SK-N-SH (cell line): ENCODE measurements around the gene CATSPER3. TPM values are rescaled to one million over a fixed set of nuclear protein-coding genes. Genes with fewer than 3 reads are reported as not detected.

Source experiments
- CTCF ChIA-PET: fragments of 300-600, 350-600 bp; formaldehyde crosslinking; extraction: SDS; loops from one replicate; lab custom pipeline; 2021; lab: Yijun Ruan, JAX
- POLR2A ChIA-PET: fragments of 350-600 bp; sonication (Branson Sonifier 250); formaldehyde crosslinking; extraction: SDS; loops from one replicate; lab custom pipeline; 2020; ENCODE audit warnings: antibody characterized with exemption, inconsistent platforms; lab: Yijun Ruan, JAX
- DNase-seq: peaks from one replicate; pipeline ENCODE4 v3.0.0; 2012
- H2AFZ ChIP-seq: fragments of 200-600 bp; sonication (generic); 2 replicates; pipeline ENCODE4 v1.8.1; 2016; ENCODE audit warnings: antibody characterized with exemption, mild to moderate bottlenecking, low read depth
- H3F3A ChIP-seq: fragments of 200-600 bp; sonication (generic); replicated peaks from 2 replicates; pipeline ENCODE3; 2016; ENCODE audit warnings: antibody characterized with exemption, mild to moderate bottlenecking; ENCODE audit not compliant: insufficient read depth
- H3K27ac ChIP-seq, 2 experiments: fragments of 200-500 bp in 1 of 2; fragments of 200-600 bp in 1 of 2; sonication (Bioruptor generic) in 1 of 2; sonication (generic), shearing (Covaris generic) in 1 of 2; 2 replicates each; pipeline versions ENCODE4 v1.5.1 to v1.6.1; 2014 to 2016; ENCODE audit warnings: low read depth in 2 of 2, inconsistent platforms in 1 of 2, low read length in 1 of 2, mild to moderate bottlenecking in 1 of 2, mixed read lengths in 1 of 2
- H3K27me3 ChIP-seq: fragments of 200-600 bp; sonication (generic), shearing (Covaris generic); 2 replicates; pipeline ENCODE4 v1.6.1; 2016; ENCODE audit warnings: mixed run types; ENCODE audit not compliant: insufficient read depth
- H3K36me3 ChIP-seq, 2 experiments: fragments of 200-500 bp in 1 of 2; fragments of 200-600 bp in 1 of 2; sonication (Bioruptor generic) in 1 of 2; sonication (generic) in 1 of 2; replicated peaks in 1 of 2; 2 replicates each; pipeline versions ENCODE3 to v1.5.1; 2014 to 2016; ENCODE audit warnings: low read length in 1 of 2, mild to moderate bottlenecking in 1 of 2; ENCODE audit not compliant: insufficient read depth in 2 of 2, control insufficient read depth in 1 of 2
- H3K4me1 ChIP-seq, 2 experiments: fragments of 200-500 bp in 1 of 2; fragments of 200-600 bp in 1 of 2; sonication (Bioruptor generic) in 1 of 2; sonication (generic), shearing (Covaris generic) in 1 of 2; 2 replicates each; pipeline versions ENCODE4 v1.5.1 to v1.6.1; 2014 to 2016; ENCODE audit warnings: low read depth in 1 of 2, low read length in 1 of 2, mixed run types in 1 of 2; ENCODE audit not compliant: insufficient read depth in 2 of 2, control insufficient read depth in 1 of 2
- H3K4me2 ChIP-seq: fragments of 200-600 bp; sonication (generic), shearing (Covaris generic); 2 replicates; pipeline ENCODE4 v1.6.1; 2017; ENCODE audit warnings: mixed run types
- H3K4me3 ChIP-seq, 2 experiments: fragments of 200-500 bp in 1 of 2; fragments of 200-600 bp in 1 of 2; sonication (Bioruptor generic) in 1 of 2; sonication (generic), shearing (Covaris generic) in 1 of 2; 2 replicates each; pipeline versions ENCODE4 v1.5.1 to v1.8.1; 2014 to 2016; ENCODE audit warnings: low read depth in 2 of 2, inconsistent platforms in 1 of 2, low read length in 1 of 2, mild to moderate bottlenecking in 1 of 2, mixed read lengths in 1 of 2, moderate library complexity in 1 of 2
- H3K79me2 ChIP-seq: fragments of 200-600 bp; sonication (generic); 2 replicates; pipeline ENCODE4 v1.8.1; 2017; ENCODE audit warnings: mild to moderate bottlenecking; ENCODE audit not compliant: insufficient read depth
- H3K9ac ChIP-seq: fragments of 200-600 bp; sonication (generic); 2 replicates; pipeline ENCODE4 v1.6.1; 2017; ENCODE audit warnings: mixed run types
- H3K9me2 ChIP-seq: fragments of 200-600 bp; sonication (generic); 2 replicates; pipeline ENCODE4 v1.6.1; 2017; ENCODE audit warnings: mixed run types
- H3K9me3 ChIP-seq: fragments of 200-600 bp; sonication (generic); 2 replicates; pipeline ENCODE4 v1.6.1; 2017; ENCODE audit warnings: mixed run types, mild to moderate bottlenecking, moderate library complexity
- H4K20me1 ChIP-seq: fragments of 200-600 bp; sonication (generic); 2 replicates; pipeline ENCODE4 v1.6.1; 2017; ENCODE audit warnings: mild to moderate bottlenecking, mixed run types; ENCODE audit not compliant: insufficient read depth
- CHD2 ChIP-seq: fragments of 150-350 bp; IDR thresholded peaks from 2 replicates; pipeline ENCODE4 v1.6.1; 2018; ENCODE audit warnings: low read length; ENCODE audit not compliant: partially characterized antibody
- CTCF ChIP-seq: fragments of 200-600 bp; sonication (generic); IDR thresholded peaks from 2 replicates; pipeline ENCODE4 v1.6.1; 2017; ENCODE audit warnings: antibody characterized with exemption, mild to moderate bottlenecking, moderate library complexity
- EP300 ChIP-seq, 2 experiments: IDR thresholded peaks; 2 replicates each; pipeline versions ENCODE4 v1.4.0 to v1.6.1; 2012; ENCODE audit warnings: borderline replicate concordance in 1 of 2, low read depth in 1 of 2, low read length in 1 of 2
- FOXJ3 ChIP-seq: sonication (generic); formaldehyde crosslinking; IDR thresholded peaks from 2 replicates; pipeline ENCODE4 v1.5.1; 2020; ENCODE audit warnings: mild to moderate bottlenecking, missing genetic modification reagents
- FOXM1 ChIP-seq: IDR thresholded peaks from 2 replicates; pipeline ENCODE4 v1.4.0; 2012; ENCODE audit warnings: low read depth, mild to moderate bottlenecking
- GATA2 ChIP-seq: sonication (generic); formaldehyde crosslinking; IDR thresholded peaks from 2 replicates; pipeline ENCODE4 v1.5.0; 2020; ENCODE audit warnings: mild to moderate bottlenecking, missing genetic modification reagents
- JUND ChIP-seq: IDR thresholded peaks from 2 replicates; pipeline ENCODE4 v1.4.0; 2012
- MEF2A ChIP-seq: IDR thresholded peaks from 2 replicates; pipeline ENCODE4 v1.4.0; 2012; ENCODE audit warnings: low read depth, borderline replicate concordance
- NFIC ChIP-seq: IDR thresholded peaks from 2 replicates; pipeline ENCODE4 v1.4.0; 2012; ENCODE audit warnings: borderline replicate concordance
- RCOR1 ChIP-seq: fragments of 150-350 bp; IDR thresholded peaks from 2 replicates; pipeline ENCODE4 v1.6.1; 2017; ENCODE audit warnings: antibody characterized with exemption, low read length
- RFX5 ChIP-seq: IDR thresholded peaks from 2 replicates; pipeline ENCODE4 v1.6.1; 2012; ENCODE audit warnings: mild to moderate bottlenecking, improper control_type of control experiment, low read length
- RXRA ChIP-seq: IDR thresholded peaks from 2 replicates; pipeline ENCODE4 v1.4.0; 2012; ENCODE audit warnings: low read depth, mild to moderate bottlenecking, borderline replicate concordance
- SMC3 ChIP-seq: IDR thresholded peaks from 2 replicates; pipeline ENCODE4 v1.6.1; 2012; ENCODE audit warnings: low read depth, low read length, improper control_type of control experiment
- WGBS: methylation state at CpG from one replicate; pipeline ENCODE4 v1.1.6; 2017; ENCODE audit warnings: low lambda C conversion rate; 5-methylcytosine and 5-hydroxymethylcytosine counted together
- polyA plus RNA-seq, 3 experiments: library from polyadenylated mRNA; depleted of rRNA; stranded (reverse); fragments of >200 nt; gene quantifications; 2 replicates each; pipeline ENCODE4 v1.2.3, GENCODE V29; 2012
- TF ChIP-seq, protein P1 (sequence below): IDR thresholded peaks from 2 replicates; pipeline ENCODE4 v1.4.0; 2012; ENCODE audit warnings: low read depth, borderline replicate concordance
- TF ChIP-seq, protein P2 (sequence below): fragments of 150-350 bp; IDR thresholded peaks from 2 replicates; pipeline ENCODE4 v1.6.1; 2016; ENCODE audit warnings: mild to moderate bottlenecking, low read depth, low read length

The CATSPER3 gene
- polyA plus RNA-seq, 1 of the 3 experiments (the other 2 are of a cell fraction) = 0.26 TPM

GRCh38 chr5:135024956-135025729, 57.4 kb downstream of the CATSPER3 start (continued):
- TF ChIP-seq MEF2A = no peak
- TF ChIP-seq CTCF = no peak
- TF ChIP-seq RFX5 = no peak
- no peak for TF ChIP-seq SMC3
- no peak for TF ChIP-seq RCOR1
- TF ChIP-seq, all 33 proteins: peak for 0

DNA sequence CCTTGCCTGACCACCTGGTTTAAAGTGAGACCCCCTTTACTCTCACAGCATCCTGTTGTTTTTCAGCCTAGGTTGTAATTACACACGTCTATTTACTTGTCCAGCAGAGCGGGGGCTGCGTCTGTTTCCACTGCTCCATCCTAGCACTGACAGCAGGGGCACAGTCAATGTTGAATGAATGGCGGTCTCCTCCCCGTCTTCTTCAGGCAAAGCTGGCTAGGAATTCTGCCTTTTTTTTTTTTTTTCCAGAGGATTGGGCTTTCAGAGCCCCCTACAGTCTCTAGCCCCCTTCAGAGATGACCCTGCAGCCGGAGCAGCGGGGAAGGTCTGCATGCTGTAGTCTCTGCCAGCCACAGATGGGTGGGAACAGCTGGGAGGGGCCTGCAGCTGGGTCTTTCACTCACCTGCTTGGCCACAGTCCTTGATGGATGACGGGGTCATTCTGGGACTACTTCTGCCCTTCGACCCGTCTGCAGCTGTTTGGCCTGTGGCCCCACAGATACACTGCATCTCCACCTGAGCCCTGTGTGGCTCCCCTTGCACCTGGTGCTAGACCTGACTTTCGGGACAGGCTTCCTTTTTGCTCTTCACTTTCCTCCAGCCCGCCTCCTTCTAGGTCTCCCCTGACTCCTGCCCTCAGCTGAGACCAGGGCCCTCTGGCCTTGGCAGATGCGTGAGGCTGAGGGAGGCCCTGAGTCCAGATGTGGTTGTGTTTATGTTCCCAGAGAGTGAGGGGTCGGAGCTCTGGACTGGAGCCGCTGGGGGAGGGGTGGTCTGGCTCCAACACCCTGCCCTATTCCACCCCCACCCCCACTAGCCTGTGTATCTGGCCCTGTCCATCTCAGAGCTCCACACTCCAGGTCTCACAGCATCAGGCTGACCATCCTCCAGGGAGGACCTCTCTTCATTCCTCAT, 58.3 kb downstream of the CATSPER3 start:
- TF ChIP-seq NFIC (no peak), EP300 (IDR thresholded peaks at IDR 0.05; ENCODE audit: borderline replicate concordance in 1 of 2, low read depth in 1 of 2, low read length in 1 of 2) (no peak), RXRA (no peak), CHD2 (no peak), FOXJ3 (CRISPR knock-in tag) (no peak), JUND (no peak), FOXM1 (no peak), GATA2 (CRISPR knock-in tag) (no peak)
- TF ChIP-seq, protein P1, sequence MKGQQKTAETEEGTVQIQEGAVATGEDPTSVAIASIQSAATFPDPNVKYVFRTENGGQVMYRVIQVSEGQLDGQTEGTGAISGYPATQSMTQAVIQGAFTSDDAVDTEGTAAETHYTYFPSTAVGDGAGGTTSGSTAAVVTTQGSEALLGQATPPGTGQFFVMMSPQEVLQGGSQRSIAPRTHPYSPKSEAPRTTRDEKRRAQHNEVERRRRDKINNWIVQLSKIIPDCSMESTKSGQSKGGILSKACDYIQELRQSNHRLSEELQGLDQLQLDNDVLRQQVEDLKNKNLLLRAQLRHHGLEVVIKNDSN = no peak
- TF ChIP-seq, protein P2, sequence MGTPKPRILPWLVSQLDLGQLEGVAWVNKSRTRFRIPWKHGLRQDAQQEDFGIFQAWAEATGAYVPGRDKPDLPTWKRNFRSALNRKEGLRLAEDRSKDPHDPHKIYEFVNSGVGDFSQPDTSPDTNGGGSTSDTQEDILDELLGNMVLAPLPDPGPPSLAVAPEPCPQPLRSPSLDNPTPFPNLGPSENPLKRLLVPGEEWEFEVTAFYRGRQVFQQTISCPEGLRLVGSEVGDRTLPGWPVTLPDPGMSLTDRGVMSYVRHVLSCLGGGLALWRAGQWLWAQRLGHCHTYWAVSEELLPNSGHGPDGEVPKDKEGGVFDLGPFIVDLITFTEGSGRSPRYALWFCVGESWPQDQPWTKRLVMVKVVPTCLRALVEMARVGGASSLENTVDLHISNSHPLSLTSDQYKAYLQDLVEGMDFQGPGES = no peak
- H2AFZ ChIP-seq = no peak overlapping the region
- H4K20me1 ChIP-seq = no peaks in the 10 kb centered on the region
- WGBS = 82% methylated on average over 15 of the region's 15 CpGs
- no peak for DNase-seq
- no peaks in the 10 kb centered on the region for H3K79me2 ChIP-seq
- H3K27ac ChIP-seq = no peak overlapping the region
- H3K4me1 ChIP-seq = peaks cover 0 to 1% of the 10 kb centered on the region in 2 experiments; a peak in 1 of 4 replicates
- no peaks in the 10 kb centered on the region for H3K36me3 ChIP-seq
- no peak overlapping the region for H3K4me3 ChIP-seq
- H3K9me3 ChIP-seq = no peaks in the 10 kb centered on the region
- H3K9me2 ChIP-seq = no peaks in the 10 kb centered on the region
- POLR2A ChIA-PET = no interaction called here
- no peak overlapping the region for H3K4me2 ChIP-seq
- CTCF ChIA-PET = interaction anchor here (0.7 to 1.0 kb wide), 4 partner anchors 14 to 1288 kb away, joined by 3 to 4 read pairs (median 4); partner anchors contain the start of gene PCBD2
- H3K9ac ChIP-seq = no peak overlapping the region
- H3K27me3 ChIP-seq = peaks cover 53% of the 10 kb centered on the region
- no peaks in the 10 kb centered on the region for H3F3A ChIP-seq
